ENCODE data around the gene MICAL2. TPM values are rescaled to one million over a fixed set of nuclear protein-coding genes. Genes with fewer than 3 reads are reported as not detected.

Gene MICAL2
- total RNA-seq, 1 experiment from 2014 or later: 247 TPM

GRCh38 chr11:12160680-12161079, 50.3 kb downstream of the MICAL2 start:
- Mint-ChIP-seq H3K27ac (ENCODE audit: unreplicated experiment) (peak overlapping the region; percentile 83), H3K27me3 (ENCODE audit: insufficient read depth, unreplicated experiment) (no peaks in the 10 kb centered on the region), H3K36me3 (ENCODE audit: insufficient read depth, unreplicated experiment) (peaks cover 82% of the 10 kb centered on the region), H3K4me3 (ENCODE audit: unreplicated experiment) (no peak overlapping the region), H3K4me1 (ENCODE audit: low read depth, unreplicated experiment) (peaks cover 66% of the 10 kb centered on the region), H3K9me3 (ENCODE audit: unreplicated experiment) (no peaks in the 10 kb centered on the region)
- peaks cover 77% of the 10 kb centered on the region for H3K4me1 ChIP-seq
- no peak overlapping the region for H3K4me3 ChIP-seq (ENCODE audit: low read depth, low read length)
- no peaks in the 10 kb centered on the region for H3K27me3 ChIP-seq (replicated peaks; ENCODE audit: control insufficient read depth, insufficient read depth, low read length)
- CTCF ChIA-PET: interaction anchor here (0.8 kb wide), 1 partner anchor 73 kb away, joined by 3 read pairs; no protein-coding TSS in a partner anchor
- TF ChIP-seq CTCF (IDR thresholded peaks at IDR 0.05; ENCODE audit: insufficient read depth in 1 of 2, low read depth in 1 of 2, low read length in 1 of 2, severe bottlenecking in 1 of 2, unreplicated experiment in 1 of 2): no peak
- BruUV-seq (replicated peaks): no TSS peak
- no peaks in the 10 kb centered on the region for H3K9me3 ChIP-seq
- POLR2A ChIA-PET: no interaction called here
- H3K36me3 ChIP-seq (ENCODE audit: control insufficient read depth, insufficient read depth, low read length): peaks cover 2% of the 10 kb centered on the region
- DNase-seq: no peak
- intact Hi-C loops (cut with micrococcal nuclease; ENCODE audit: unreplicated experiment): loop anchor here (5.0 kb wide), 1 partner anchor 122 kb away; no protein-coding TSS in a partner anchor

GRCh38 chr11:12161137-12161536, 50.7 kb downstream of the MICAL2 start:
- Mint-ChIP-seq H3K9me3 (ENCODE audit: unreplicated experiment) (no peaks in the 10 kb centered on the region), H3K27ac (ENCODE audit: unreplicated experiment) (peak overlapping the region; percentile 83), H3K4me3 (ENCODE audit: unreplicated experiment) (no peak overlapping the region), H3K4me1 (ENCODE audit: low read depth, unreplicated experiment) (peaks cover 66% of the 10 kb centered on the region), H3K27me3 (ENCODE audit: insufficient read depth, unreplicated experiment) (no peaks in the 10 kb centered on the region), H3K36me3 (ENCODE audit: insufficient read depth, unreplicated experiment) (peaks cover 82% of the 10 kb centered on the region)
- ChIA-PET POLR2A (no interaction called here), CTCF (interaction anchor here (0.8 kb wide), 1 partner anchor 73 kb away, joined by 3 read pairs; no protein-coding TSS in a partner anchor)
- TF ChIP-seq CTCF (IDR thresholded peaks at IDR 0.05; ENCODE audit: insufficient read depth in 1 of 2, low read depth in 1 of 2, low read length in 1 of 2, severe bottlenecking in 1 of 2, unreplicated experiment in 1 of 2): no peak
- Histone ChIP-seq H3K36me3 (ENCODE audit: control insufficient read depth, insufficient read depth, low read length) (peaks cover 2% of the 10 kb centered on the region), H3K27me3 (replicated peaks; ENCODE audit: control insufficient read depth, insufficient read depth, low read length) (no peaks in the 10 kb centered on the region), H3K4me1 (peaks cover 81% of the 10 kb centered on the region), H3K9me3 (no peaks in the 10 kb centered on the region), H3K4me3 (ENCODE audit: low read depth, low read length) (no peak overlapping the region)
- intact Hi-C loops (cut with micrococcal nuclease; ENCODE audit: unreplicated experiment): loop anchor here (5.0 kb wide), 1 partner anchor 121 kb away; no protein-coding TSS in a partner anchor
- DNase-seq: no peak
- no TSS peak for BruUV-seq (replicated peaks)

GRCh38 chr11:12161603-12162350, 51.4 kb downstream of the MICAL2 start:
- no peaks in the 10 kb centered on the region for H3K27me3 ChIP-seq (replicated peaks; ENCODE audit: control insufficient read depth, insufficient read depth, low read length)
- intact Hi-C loops (cut with micrococcal nuclease; ENCODE audit: unreplicated experiment): loop anchor here (5.0 kb wide), 1 partner anchor 121 kb away; no protein-coding TSS in a partner anchor
- H3K4me1 Mint-ChIP-seq (ENCODE audit: low read depth, unreplicated experiment): peaks cover 70% of the 10 kb centered on the region
- H3K27ac Mint-ChIP-seq (ENCODE audit: unreplicated experiment): peak overlapping the region; percentile 83
- no TSS peak for BruUV-seq (replicated peaks)
- H3K9me3 ChIP-seq: no peaks in the 10 kb centered on the region
- ChIA-PET POLR2A (no interaction called here), CTCF (no interaction called here)
- H3K27me3 Mint-ChIP-seq (ENCODE audit: insufficient read depth, unreplicated experiment): no peaks in the 10 kb centered on the region
- DNase-seq: no peak
- H3K9me3 Mint-ChIP-seq (ENCODE audit: unreplicated experiment): no peaks in the 10 kb centered on the region
- no peak overlapping the region for H3K4me3 ChIP-seq (ENCODE audit: low read depth, low read length)
- H3K36me3 ChIP-seq (ENCODE audit: control insufficient read depth, insufficient read depth, low read length): peaks cover 2% of the 10 kb centered on the region
- H3K4me1 ChIP-seq: peaks cover 88% of the 10 kb centered on the region
- H3K36me3 Mint-ChIP-seq (ENCODE audit: insufficient read depth, unreplicated experiment): peaks cover 82% of the 10 kb centered on the region
- no peak overlapping the region for H3K4me3 Mint-ChIP-seq (ENCODE audit: unreplicated experiment)
- TF ChIP-seq CTCF (IDR thresholded peaks at IDR 0.05; ENCODE audit: insufficient read depth in 1 of 2, low read depth in 1 of 2, low read length in 1 of 2, severe bottlenecking in 1 of 2, unreplicated experiment in 1 of 2): no peak

All from Caco-2 (cell line).